Measurements from ENCODE around the gene PKD1L1.
"Not testable (repeated sequence)": the region's sequence is repeated elsewhere in the genome, so short reads cannot be mapped to it uniquely, and the experiment has no call there.

Gene PKD1L1

DNA sequence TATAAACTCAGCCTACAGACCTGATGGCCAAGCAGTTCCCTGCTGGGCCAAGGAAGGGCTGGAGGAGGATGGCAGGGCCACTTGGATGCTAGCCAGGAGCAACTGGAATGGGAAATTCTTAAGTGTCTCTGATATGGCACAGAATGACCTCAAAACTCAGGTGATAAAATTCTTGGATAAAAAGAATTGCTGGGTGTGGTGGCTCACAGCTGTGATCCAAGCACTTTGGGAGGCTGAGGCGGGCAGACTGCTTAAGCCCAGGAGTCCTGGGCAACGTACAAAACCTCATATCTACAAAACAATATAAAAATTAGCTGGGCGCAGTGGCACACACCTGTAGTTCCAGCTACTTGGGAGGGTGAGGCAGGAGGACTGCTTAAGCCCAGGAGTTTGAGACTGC lies 14.0 kb upstream of the PKD1L1 start:
- DNase-seq: no peak

DNA sequence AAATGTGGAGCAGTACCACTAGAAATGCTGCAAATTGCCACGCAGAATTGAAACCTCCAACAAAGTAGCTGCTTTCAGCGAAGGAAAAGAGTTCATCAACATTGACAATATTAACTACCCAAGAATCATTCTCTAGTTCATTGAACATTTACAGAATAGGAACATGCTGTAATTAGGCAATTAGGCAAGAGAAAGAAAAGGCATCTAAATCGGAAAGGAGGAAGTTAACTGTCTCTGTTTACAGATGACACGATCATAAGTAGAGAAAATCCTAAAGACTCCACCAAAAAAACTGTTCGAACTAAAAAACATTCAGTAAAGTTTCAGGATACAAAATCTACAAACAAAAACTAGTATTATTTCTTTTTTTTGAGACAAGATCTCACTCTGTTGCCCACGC lies 8.9 kb upstream of the PKD1L1 start:
- no peak for DNase-seq

DNA sequence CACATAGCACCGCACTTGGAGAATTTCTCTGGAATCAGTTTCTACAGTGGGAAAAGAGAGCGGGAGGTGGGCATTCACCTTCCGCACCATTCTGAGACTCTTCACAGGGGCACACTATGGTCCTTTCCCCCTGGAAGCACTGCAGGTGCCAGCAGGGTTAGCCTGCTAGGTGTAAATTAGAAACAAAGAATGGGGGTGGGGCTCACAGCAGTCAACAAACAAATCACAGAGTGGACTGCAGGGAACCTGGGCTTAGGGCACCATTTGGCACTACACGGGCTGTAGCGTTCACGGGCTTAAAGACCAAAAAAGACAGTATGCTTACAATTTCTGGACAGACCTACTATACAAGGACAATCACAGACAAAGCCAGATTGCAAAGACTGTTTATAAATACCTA lies 8.0 kb upstream of the PKD1L1 start:
- no peak for DNase-seq

DNA sequence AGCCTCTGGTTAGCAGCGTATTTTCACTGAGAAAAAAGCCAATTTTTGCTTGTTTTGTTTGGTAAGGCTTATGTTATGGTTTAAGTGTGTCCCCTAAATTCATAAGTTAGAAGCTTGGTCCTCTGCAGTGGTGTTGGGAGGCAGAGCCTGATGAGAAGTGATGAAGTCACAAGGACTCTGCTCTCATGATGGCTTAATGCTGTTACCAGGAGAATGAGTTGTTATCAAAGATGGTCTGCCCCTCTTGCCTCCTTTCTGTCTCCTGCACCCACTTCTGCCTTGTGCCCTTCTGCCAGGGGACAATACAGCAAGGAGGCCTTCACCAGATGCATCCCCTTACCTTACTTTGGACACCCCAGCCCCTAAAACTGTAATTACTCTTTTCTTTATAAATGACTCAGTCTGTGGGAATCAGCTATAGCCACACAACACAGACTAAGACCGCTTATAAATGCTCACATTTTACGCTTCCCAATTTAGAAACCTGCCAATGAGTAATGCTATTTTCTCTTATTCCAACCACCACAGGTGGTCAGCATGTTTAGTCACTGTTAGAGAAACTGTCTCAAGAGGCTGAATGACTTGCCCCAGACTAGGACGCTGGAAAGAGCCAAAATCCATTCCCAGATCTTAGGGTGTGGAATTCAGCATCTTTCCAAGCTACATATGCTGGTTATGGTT lies 6.1 kb upstream of the PKD1L1 start:
- no peak for DNase-seq

DNA sequence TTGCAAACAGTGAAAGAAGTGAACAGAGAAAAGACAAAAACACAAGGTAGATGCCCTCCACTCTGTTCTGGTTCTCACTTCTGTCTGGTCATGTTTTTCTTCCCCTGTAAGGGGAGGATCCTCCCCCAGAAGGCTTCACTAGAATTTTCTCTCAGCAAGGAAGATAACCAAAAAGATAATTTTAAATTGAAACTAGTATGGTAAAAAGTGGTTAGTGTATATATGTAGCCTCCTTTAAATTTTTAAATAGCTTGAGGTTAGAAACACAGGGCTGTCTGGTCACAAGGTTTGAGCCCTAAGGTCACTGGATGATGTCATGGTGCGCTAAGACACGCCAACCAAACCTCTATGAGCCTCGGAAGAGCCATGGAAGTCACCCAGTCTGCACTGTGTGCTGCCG lies 5.6 kb upstream of the PKD1L1 start:
- no peak for DNase-seq

DNA sequence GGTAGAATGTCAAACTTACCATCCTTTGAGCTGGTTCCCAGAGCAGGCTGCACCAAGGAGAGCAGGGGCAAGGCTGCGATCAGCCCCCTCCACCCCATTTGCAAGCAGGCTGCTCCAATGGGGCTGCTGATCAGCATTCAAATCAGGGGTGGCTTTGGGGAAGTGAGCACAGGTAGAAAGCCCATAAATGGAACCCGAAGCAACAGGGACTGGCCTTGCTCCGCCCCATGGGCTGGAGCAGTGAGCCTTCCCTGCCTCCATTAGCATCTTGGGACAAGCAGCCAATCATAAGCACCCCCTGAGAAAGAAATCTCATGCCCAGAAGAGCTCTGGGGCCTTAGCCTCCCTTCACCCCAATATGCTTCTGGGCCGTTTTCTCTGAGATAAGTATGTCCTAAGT lies 4.0 kb upstream of the PKD1L1 start:
- no peak for DNase-seq

DNA sequence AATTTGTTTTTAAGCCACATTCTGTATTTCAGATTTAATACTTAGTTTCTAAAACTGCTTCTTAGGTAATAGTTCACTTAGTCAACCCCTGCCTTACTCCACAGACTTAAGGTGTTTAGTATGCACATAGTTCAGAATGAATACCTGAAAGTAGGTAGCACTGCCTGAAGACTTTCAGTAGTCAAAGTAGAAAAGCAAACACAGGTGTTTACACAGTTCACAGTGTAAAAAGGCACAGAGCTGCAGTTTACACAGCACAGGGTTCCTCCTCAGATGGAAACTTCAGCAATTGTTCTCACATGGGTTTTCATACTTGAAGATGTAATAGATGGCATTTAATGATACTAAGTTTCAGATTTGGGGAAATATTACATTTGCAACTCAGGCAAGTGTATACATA lies 3.1 kb upstream of the PKD1L1 start:
- no peak for DNase-seq

DNA sequence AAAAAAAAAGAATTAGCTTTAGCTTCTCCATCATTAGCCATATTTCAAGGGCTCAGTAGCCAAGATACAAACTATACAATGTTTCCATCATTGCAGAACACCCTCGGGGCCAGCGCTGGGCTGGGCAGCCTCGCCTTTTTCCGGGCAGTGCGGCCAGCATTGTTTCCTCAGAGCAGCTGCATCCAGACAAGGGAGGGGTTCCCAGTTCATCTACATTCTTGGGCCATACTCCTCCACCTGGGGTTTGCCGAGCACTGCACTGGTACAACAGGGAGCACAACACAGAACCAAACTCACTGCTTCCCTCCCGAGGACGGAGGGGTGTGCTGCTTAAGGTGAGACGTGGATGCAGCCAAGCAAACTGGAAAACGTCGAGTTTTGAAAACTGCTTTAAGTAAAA lies 2.4 kb upstream of the PKD1L1 start:
- no peak for DNase-seq

DNA sequence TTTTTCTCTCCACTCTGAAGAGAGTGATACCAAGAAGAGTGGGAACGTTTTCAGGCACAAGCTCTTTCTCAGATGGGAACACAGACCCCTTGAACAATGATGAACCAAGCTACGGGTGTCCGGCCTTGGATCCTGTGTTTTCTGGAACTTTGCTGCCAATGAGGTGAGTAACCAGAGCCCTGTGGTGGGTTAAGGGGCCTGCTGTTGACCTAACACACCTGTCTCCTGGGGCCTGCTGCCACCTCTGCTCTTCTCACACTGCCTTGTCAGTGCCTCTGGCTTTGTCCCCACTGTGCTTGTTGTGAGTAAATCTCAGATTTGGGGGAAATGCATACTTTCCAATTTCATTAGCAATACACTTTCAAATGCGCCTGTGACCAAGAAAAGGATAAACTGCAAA lies 1.4 kb upstream of the PKD1L1 start:
- DNase-seq: no peak

DNA sequence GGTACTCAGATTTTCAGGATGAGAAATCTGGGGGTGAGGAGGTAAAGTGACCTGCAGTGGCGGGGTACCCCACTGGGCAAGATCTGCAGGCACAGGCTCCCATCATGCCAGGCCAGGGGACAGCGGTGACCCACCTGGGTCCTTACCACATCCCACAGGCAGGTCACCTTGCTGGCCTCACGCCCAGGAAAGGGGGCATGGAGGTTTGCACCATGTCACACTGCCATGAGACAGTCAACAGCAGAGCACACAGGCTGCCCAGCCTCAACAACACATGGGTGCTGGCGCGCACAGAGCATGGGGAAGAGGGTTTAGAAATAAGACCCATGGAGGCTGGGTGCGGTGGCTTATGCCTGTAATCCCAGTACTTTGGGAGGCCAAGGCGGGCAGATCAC lies 914 bp downstream of the PKD1L1 start:
- DNase-seq: no peak

DNA sequence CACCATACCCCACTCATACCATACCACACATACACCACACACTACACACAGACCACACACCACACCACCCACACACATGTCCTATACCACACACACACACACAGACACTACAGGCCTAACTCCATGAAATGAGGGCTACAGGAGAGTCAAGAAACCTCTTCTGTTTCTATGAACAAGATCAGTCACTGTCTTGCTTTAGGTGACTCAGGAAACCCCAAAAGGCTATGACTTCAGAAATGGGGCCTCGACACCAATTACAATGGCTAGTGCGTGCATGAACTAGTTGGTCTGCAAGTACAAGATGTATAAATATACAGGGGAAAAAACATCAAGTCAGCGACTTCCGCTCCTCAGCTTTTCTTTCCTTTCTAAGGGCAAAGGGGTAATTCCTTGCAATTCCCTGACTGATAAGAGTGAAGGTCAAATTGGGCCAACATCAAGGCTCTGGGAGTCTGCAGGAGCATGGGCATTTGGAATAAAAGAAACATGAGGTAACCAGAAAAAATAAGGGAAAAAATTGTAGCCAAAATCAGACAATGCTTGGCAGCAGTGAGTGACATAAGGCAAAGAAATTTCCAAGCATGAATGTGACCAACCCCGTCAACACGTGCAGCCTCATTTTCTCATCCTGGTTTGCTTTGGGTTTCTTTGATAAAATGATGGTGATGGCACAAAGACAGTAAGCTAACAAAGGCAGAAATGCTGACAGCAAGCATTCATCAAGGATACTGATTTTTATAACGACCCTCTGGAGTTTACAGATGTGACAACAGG lies 1.5 kb downstream of the PKD1L1 start:
- no peak for DNase-seq

DNA sequence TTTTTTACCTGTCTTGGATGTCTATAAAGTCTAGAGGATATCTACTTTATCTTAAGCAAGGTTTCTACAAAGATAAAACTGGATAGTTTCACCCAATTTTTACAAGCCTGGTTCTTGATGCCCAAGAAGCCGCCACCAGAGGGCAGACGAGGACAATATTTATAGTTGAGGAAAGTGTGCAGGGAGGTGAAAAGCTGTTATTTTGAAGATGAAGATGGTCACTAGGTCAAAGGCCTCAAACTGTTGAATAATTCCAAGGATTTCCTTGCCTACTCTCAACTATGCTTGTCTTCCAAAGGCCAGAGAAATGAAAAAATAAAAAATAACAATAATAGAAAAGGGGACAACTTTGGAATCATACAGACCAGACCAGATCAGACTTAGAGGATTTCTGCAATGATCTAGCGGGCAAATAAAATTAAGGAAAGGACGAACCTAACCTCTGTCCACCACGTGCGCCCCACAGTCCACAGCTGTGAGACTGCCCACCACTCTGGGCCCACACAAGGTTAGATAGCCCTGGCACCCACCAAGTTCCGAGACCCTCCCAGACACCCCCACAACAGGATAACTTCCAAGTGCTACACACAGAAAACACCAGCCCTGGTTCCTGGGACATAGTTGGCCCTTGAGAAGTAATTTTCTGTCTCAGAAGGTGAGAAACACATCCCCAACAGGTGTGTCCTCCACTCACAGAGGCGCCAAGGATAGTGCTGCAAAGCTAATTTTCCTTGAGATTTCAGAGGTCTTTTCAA lies 2.8 kb downstream of the PKD1L1 start:
- peak; percentile 73 for DNase-seq

DNA sequence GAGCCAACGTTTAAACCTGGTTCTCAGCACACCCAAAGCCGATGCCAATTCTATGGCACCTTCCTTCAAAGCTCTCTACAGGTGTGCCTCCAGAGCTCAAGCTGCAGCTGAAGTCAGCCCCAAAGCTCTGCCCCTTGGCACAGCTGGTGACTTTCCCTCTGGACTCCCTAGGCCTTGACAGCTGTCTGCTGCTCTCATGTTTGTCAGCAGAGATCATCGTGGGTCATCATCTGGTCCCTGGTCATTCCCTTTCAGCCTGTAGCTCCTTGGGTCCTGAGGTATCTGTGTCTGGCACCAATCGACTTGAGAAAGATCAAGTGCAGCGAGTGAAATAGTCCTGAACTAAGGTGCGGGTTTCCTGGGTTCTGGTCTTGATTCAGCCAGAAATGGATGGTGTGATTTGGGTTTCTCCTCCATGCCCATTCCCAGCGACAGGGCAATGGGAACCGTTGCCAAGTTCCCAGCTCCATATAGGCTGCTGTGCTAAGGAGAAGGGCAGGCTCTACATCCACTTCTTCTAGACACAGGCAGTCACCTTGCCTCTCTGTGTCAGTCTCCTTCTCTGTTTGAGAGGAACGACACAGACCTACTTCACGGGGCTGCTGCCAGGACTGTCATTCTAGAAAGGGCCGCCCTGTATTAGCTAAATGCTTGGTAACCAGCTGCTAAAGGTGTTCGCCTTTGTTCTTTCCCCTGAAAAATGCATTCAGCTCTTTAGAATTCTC lies 3.6 kb downstream of the PKD1L1 start:
- DNase-seq: no peak

DNA sequence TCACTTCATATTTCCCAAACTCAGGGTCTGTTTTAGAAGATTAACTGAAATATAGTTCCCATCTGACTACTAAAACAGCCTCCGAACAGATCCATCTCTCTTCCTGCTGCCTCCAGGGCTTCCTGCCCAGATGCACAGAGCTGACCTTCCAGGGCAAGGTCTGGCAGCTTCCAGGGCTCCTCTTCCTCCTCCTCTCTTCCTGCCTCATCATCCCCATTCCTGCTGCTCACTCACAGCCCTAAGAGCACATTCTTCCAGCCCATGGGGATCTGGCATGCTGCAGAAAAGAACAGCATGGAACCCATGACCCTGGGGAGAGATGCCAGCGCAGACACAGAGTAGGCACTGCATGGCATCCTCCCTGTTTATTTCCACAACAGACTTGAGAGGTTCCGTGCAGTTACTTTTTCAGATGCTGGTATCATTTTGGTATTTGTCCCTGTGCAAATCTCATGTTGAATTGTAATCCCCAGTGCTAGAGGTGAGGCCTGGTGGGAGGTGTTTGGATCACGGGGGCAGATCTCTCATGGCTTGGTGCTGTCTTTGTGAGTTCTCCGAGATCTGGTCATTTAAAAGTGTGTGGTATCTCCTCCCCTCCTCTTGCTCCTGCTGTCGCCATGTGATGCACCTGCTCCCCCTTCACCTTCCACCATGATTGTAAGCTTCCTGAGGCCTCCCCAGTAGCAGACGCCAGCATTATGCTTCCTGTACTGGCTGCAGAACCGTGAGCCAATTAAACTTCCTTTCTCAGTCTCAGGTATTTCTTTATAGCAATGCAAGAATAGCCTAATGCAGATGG lies 4.4 kb downstream of the PKD1L1 start:
- DNase-seq: no peak

DNA sequence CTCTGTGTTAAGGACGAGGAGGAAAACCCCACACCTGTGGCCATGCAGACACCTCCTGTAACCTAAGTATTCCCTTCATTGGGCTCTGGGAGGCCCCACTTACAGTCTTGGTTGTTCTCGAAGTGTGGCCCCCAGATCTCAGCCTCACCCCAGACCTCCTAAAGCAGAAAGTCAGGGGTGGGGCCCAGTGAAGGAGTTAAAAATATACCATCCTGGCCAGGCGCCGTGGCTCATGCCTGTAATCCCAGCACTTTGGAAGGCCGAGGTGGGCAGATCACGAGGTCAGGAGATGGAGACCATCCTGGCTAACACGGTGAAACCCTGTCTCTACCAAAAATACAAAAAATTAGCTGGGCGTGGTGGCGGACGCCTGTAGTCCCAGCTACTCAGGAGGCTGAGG lies 5.6 kb downstream of the PKD1L1 start:
- not testable (repeated sequence) for DNase-seq

DNA sequence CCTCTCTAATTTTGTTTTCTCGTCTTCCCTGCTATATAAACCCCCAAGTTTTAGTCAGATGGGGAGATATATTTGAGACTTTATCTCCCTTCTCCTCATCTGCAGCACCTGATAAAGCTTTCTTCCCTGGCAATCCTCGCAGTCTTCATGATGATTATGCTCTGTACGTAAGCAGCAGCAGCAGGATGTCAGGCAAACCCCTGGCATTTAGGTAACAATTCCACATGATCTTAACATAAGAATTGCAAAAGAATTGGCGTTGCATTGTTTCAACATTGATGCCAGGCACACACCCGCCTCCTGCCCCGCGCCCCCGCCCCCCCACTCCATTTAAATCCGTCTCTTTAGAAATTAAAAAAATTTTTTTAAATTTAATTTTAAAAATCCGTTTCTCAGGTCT lies 6.1 kb downstream of the PKD1L1 start:
- DNase-seq: no peak

DNA sequence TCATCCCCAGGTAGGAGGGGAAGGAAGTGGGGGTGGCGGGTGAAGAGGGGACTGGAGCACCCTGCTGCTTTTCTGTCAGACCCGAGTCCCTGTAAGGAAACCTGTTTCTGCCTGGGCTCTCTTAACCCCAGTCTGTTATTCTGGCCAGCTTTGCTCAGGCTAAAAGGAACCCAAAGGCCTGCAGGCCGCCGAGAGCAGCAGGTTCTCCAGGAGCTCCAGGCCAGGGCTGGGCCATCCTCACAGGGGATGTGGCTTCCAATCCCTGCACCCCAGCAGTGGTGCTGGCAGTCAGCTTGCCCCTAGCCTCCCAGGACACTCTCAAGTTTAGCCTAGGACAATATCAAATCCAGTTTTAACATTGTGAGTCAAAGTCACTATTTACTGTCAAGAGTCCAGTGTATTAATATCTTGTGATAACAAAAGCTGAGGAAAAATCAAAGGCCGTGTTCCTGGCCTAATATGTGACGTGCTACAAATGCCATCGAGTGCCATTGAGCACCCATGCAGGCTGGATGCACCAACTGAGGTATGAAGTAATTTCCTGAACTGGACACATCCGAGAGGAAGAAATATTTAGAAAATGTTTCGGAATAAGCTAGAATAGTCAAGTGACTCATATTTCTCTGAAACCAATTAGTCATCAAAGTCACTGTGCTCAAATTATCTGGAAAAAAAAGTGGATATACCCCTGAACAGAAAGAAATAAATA lies 7.0 kb downstream of the PKD1L1 start:
- DNase-seq: no peak

DNA sequence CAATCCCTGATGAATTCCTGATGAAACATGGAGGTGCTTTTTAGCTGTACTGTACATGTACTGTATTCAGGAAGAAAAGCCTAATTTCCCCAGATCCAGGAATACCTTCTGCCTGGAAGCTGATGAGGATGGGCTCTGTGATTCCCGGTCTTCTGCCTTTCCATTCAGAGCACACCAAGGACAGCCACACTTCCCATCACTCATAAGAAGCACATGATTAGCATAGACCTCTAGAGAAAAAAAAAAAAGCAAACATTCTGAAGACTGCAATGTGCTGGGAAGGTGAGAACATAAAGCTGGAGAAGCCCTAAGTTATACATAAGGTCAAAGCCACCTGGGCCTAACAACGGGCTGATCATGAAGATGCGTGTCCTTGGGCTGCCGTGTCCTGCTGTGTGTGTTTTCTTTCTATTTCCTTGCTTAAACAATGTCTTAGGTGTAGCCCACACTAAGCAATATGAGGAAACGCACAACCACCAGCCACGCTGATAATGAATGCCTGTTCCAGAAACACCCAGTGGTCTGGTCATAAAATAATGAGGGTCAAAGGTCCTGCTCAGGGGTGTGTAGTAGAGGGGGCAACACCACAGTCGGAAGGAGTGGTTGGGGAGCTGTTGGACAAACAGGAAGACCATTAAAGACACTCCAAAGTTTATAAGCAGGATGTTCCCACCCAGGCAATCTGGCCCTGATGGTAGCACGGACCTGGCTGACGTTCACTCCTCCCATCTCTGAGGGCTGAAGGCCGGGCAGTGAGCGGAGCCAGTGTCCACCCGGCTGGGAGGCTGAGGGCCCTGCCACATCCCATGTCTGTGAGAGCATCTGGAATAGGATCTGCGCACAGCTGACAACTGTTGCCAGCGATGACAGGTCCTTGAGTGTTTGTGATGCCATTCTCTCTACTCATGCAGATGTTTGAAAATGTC lies 7.9 kb downstream of the PKD1L1 start:
- DNase-seq: no peak

DNA sequence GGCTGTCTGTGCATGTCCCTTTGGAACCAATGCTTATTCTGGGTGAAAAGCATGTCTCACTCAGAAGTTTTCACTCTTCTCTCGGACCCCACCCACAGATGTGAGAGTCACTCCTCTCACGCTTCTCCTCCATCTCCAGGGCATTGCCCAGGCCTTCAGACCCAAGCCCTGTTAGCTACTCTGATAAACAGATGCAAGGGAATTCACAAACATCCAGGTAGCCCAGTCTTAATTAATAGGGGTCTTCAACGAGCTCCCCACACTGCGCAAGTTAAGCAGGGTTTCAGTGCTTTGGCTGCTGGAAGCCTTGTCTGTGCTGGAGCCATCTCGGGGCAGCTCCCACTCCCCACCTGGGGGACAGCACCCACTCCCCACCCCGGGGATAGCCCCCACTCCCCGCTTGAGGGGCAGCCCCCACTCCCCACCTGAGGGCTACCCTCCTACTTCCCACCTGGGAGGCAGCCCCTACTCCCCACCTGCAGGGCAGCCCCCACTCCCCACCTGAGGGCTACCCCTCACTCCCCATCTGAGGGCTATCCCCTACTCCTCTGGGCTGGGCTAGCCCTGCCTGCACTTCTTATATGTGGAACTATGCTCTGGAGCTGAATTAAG lies 8.7 kb downstream of the PKD1L1 start:
- DNase-seq: no peak

DNA sequence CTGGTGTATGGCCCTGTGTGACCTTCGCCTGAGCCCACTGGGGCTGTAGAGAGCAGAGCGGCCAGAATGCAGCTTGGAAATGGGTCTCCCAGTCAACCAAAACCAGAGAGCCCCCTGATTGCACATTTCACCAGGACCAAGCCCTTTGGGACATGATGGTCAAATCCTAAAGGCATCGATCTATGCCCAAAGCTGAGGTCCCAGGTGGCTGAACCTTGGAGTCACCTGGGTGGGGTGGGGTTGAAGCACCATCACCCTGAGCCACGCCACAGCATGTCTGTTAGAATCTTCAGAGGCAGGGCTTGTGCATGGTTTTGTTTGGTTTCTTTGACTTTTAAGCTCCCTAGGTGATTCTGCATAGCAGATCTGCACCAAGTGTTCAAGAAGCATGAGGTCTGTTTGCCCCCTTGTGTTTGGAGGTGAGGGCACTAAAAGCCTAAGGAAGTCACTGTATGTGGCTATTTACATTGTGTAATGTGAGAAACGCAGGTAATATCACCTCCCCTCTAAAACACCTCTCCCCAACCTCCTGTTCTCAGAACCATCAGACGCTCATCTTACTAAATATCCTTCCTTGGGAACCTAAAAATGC lies 9.6 kb downstream of the PKD1L1 start:
- DNase-seq: no peak
